ENCODE results near the gene ATG14.
A peak's percentile ranks its signal among the peaks of the same experiment; 100 is the strongest.
"Not testable (repeated sequence)": the region's sequence is repeated elsewhere in the genome, so short reads cannot be mapped to it uniquely, and the experiment has no call there.

ATG14 gene

GRCh38 chr14:55356913-55357312 lies 54.7 kb downstream of the ATG14 start:
- H3K27me3 Mint-ChIP-seq, result no peaks in the 10 kb centered on the region
- no peak overlapping the region for H3K4me3 Mint-ChIP-seq
- peaks cover 12% of the 10 kb centered on the region for H3K36me3 Mint-ChIP-seq (ENCODE audit: low read depth)
- no peak overlapping the region for H3K27ac Mint-ChIP-seq
- H3K9me3 Mint-ChIP-seq, result no peaks in the 10 kb centered on the region
- peaks cover 15% of the 10 kb centered on the region for H3K4me1 Mint-ChIP-seq (ENCODE audit: low read depth)

GRCh38 chr14:55355922-55356321 lies 55.7 kb downstream of the ATG14 start:
- H3K36me3 Mint-ChIP-seq (ENCODE audit: low read depth), result peaks cover 17% of the 10 kb centered on the region
- no peak overlapping the region for H3K27ac Mint-ChIP-seq
- H3K4me1 Mint-ChIP-seq (ENCODE audit: low read depth), result peaks cover 15% of the 10 kb centered on the region
- H3K9me3 Mint-ChIP-seq, result no peaks in the 10 kb centered on the region
- H3K27me3 Mint-ChIP-seq, result no peaks in the 10 kb centered on the region
- H3K4me3 Mint-ChIP-seq, result no peak overlapping the region

- peak overlapping the region; percentile 61 for H3K27ac Mint-ChIP-seq
- peaks cover 18% of the 10 kb centered on the region for H3K4me1 Mint-ChIP-seq (ENCODE audit: low read depth)
- H3K4me3 Mint-ChIP-seq, result no peak overlapping the region
- no peaks in the 10 kb centered on the region for H3K9me3 Mint-ChIP-seq
- peaks cover 20% of the 10 kb centered on the region for H3K36me3 Mint-ChIP-seq (ENCODE audit: low read depth)
- H3K27me3 Mint-ChIP-seq, result no peaks in the 10 kb centered on the region
Measured at GRCh38 chr14:55354500-55354899, 57.1 kb downstream of the ATG14 start.

GRCh38 chr14:55353686-55354467 lies 57.8 kb downstream of the ATG14 start:
- Mint-ChIP-seq H3K36me3 (ENCODE audit: low read depth) (peaks cover 20% of the 10 kb centered on the region), H3K27me3 (no peaks in the 10 kb centered on the region), H3K27ac (peak overlapping the region; percentile 61), H3K4me1 (ENCODE audit: low read depth) (peaks cover 24% of the 10 kb centered on the region), H3K4me3 (no peak overlapping the region), H3K9me3 (no peaks in the 10 kb centered on the region)

GRCh38 chr14:55352201-55352600 lies 59.4 kb downstream of the ATG14 start:
- Mint-ChIP-seq H3K27ac (no peak overlapping the region), H3K27me3 (no peaks in the 10 kb centered on the region), H3K4me1 (ENCODE audit: low read depth) (peaks cover 40% of the 10 kb centered on the region), H3K36me3 (ENCODE audit: low read depth) (peaks cover 20% of the 10 kb centered on the region), H3K9me3 (no peaks in the 10 kb centered on the region), H3K4me3 (no peak overlapping the region)

GRCh38 chr14:55351111-55351510 lies 60.5 kb downstream of the ATG14 start:
- Mint-ChIP-seq H3K9me3 (no peaks in the 10 kb centered on the region), H3K4me1 (ENCODE audit: low read depth) (peaks cover 48% of the 10 kb centered on the region), H3K4me3 (no peak overlapping the region), H3K27ac (no peak overlapping the region), H3K27me3 (no peaks in the 10 kb centered on the region), H3K36me3 (ENCODE audit: low read depth) (peaks cover 20% of the 10 kb centered on the region)

GRCh38 chr14:55350461-55350860 lies 61.2 kb downstream of the ATG14 start:
- no peak overlapping the region for H3K4me3 Mint-ChIP-seq
- no peaks in the 10 kb centered on the region for H3K27me3 Mint-ChIP-seq
- peaks cover 51% of the 10 kb centered on the region for H3K4me1 Mint-ChIP-seq (ENCODE audit: low read depth)
- H3K27ac Mint-ChIP-seq, result no peak overlapping the region
- H3K36me3 Mint-ChIP-seq (ENCODE audit: low read depth), result peaks cover 21% of the 10 kb centered on the region
- no peaks in the 10 kb centered on the region for H3K9me3 Mint-ChIP-seq

GRCh38 chr14:55349565-55349964 lies 62.1 kb downstream of the ATG14 start:
- H3K4me3 Mint-ChIP-seq, result no peak overlapping the region
- no peaks in the 10 kb centered on the region for H3K9me3 Mint-ChIP-seq
- H3K4me1 Mint-ChIP-seq (ENCODE audit: low read depth), result peaks cover 59% of the 10 kb centered on the region
- peaks cover 26% of the 10 kb centered on the region for H3K36me3 Mint-ChIP-seq (ENCODE audit: low read depth)
- no peak overlapping the region for H3K27ac Mint-ChIP-seq
- H3K27me3 Mint-ChIP-seq, result no peaks in the 10 kb centered on the region

GRCh38 chr14:55348766-55349453 lies 62.7 kb downstream of the ATG14 start:
- peaks cover 26% of the 10 kb centered on the region for H3K36me3 Mint-ChIP-seq (ENCODE audit: low read depth)
- H3K27me3 Mint-ChIP-seq, result no peaks in the 10 kb centered on the region
- peak overlapping the region; percentile 59 for H3K27ac Mint-ChIP-seq
- H3K4me1 Mint-ChIP-seq (ENCODE audit: low read depth), result peaks cover 57% of the 10 kb centered on the region
- H3K9me3 Mint-ChIP-seq, result no peaks in the 10 kb centered on the region
- H3K4me3 Mint-ChIP-seq, result no peak overlapping the region

GRCh38 chr14:55347748-55348147 lies 63.9 kb downstream of the ATG14 start:
- Mint-ChIP-seq H3K36me3 (ENCODE audit: low read depth) (peaks cover 26% of the 10 kb centered on the region), H3K27ac (no peak overlapping the region), H3K9me3 (no peaks in the 10 kb centered on the region), H3K4me1 (ENCODE audit: low read depth) (peaks cover 52% of the 10 kb centered on the region), H3K4me3 (no peak overlapping the region), H3K27me3 (no peaks in the 10 kb centered on the region)

GRCh38 chr14:55347040-55347439 lies 64.6 kb downstream of the ATG14 start:
- no peaks in the 10 kb centered on the region for H3K9me3 Mint-ChIP-seq
- H3K36me3 Mint-ChIP-seq (ENCODE audit: low read depth), result peaks cover 20% of the 10 kb centered on the region
- H3K27ac Mint-ChIP-seq, result no peak overlapping the region
- no peak overlapping the region for H3K4me3 Mint-ChIP-seq
- H3K27me3 Mint-ChIP-seq, result no peaks in the 10 kb centered on the region
- H3K4me1 Mint-ChIP-seq (ENCODE audit: low read depth), result peaks cover 53% of the 10 kb centered on the region

- not testable (repeated sequence) for H3K27me3 Mint-ChIP-seq; H3K9me3 Mint-ChIP-seq; H3K4me3 Mint-ChIP-seq; H3K36me3 Mint-ChIP-seq (ENCODE audit: low read depth)
- peaks cover 75% of the 10 kb centered on the region for H3K4me1 Mint-ChIP-seq (ENCODE audit: low read depth)
- H3K27ac Mint-ChIP-seq, result peak overlapping the region; percentile 11
Measured at GRCh38 chr14:55344582-55345163, 67.0 kb downstream of the ATG14 start.

GRCh38 chr14:55341781-55342180 lies 69.8 kb downstream of the ATG14 start:
- Mint-ChIP-seq H3K9me3 (no peaks in the 10 kb centered on the region), H3K36me3 (ENCODE audit: low read depth) (peaks cover 13% of the 10 kb centered on the region), H3K4me1 (ENCODE audit: low read depth) (peaks cover 79% of the 10 kb centered on the region), H3K4me3 (no peak overlapping the region), H3K27me3 (no peaks in the 10 kb centered on the region), H3K27ac (peak overlapping the region; percentile 26)

GRCh38 chr14:55340482-55340881 lies 71.1 kb downstream of the ATG14 start:
- Mint-ChIP-seq H3K27ac (peak overlapping the region; percentile 76), H3K4me1 (ENCODE audit: low read depth) (peaks cover 80% of the 10 kb centered on the region), H3K36me3 (ENCODE audit: low read depth) (peaks cover 13% of the 10 kb centered on the region), H3K9me3 (no peaks in the 10 kb centered on the region), H3K4me3 (no peak overlapping the region), H3K27me3 (no peaks in the 10 kb centered on the region)

- H3K27me3 Mint-ChIP-seq, result no peaks in the 10 kb centered on the region
- H3K9me3 Mint-ChIP-seq, result no peaks in the 10 kb centered on the region
- H3K4me1 Mint-ChIP-seq (ENCODE audit: low read depth), result peaks cover 80% of the 10 kb centered on the region
- H3K36me3 Mint-ChIP-seq (ENCODE audit: low read depth), result peaks cover 13% of the 10 kb centered on the region
- peak overlapping the region; percentile 0 for H3K27ac Mint-ChIP-seq
- H3K4me3 Mint-ChIP-seq, result no peak overlapping the region
Measured at GRCh38 chr14:55339770-55340169, 71.9 kb downstream of the ATG14 start.
